Measurements from ENCODE around the gene PFKFB4.

DNA sequence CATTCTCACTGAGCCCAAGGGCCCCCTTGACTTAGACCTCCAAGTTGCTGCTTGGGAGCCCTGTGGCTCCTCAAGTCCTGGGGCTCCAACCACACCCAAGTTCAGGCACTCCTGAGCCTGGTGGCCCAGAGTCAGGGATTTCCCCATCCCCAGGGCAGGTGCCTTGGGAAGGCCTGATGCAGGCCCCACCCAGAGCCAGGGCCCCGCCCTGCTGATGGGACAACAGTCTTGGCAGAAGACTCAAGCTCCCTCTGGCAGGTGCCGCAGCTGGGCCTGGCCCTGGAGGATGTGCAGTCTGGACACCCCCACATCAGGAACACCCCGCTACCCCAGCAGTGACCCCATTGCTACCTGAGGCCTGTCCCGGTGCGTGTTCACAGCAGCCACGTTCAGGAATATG lies 35.0 kb downstream of the PFKFB4 start:
- TF ChIP-seq SPI1 (IDR thresholded peaks at IDR 0.05; ENCODE audit: borderline replicate concordance, low read depth) (no peak), POLR2AphosphoS5 (IDR thresholded peaks at IDR 0.05; ENCODE audit: low read depth) (no peak), GABPA (IDR thresholded peaks at IDR 0.05; ENCODE audit: low read depth) (no peak)
- TF ChIP-seq, protein P1, sequence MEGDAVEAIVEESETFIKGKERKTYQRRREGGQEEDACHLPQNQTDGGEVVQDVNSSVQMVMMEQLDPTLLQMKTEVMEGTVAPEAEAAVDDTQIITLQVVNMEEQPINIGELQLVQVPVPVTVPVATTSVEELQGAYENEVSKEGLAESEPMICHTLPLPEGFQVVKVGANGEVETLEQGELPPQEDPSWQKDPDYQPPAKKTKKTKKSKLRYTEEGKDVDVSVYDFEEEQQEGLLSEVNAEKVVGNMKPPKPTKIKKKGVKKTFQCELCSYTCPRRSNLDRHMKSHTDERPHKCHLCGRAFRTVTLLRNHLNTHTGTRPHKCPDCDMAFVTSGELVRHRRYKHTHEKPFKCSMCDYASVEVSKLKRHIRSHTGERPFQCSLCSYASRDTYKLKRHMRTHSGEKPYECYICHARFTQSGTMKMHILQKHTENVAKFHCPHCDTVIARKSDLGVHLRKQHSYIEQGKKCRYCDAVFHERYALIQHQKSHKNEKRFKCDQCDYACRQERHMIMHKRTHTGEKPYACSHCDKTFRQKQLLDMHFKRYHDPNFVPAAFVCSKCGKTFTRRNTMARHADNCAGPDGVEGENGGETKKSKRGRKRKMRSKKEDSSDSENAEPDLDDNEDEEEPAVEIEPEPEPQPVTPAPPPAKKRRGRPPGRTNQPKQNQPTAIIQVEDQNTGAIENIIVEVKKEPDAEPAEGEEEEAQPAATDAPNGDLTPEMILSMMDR (IDR thresholded peaks at IDR 0.05; ENCODE audit: insufficient read depth, low read length) = no peak
